Dedifferentiated amniotic fluid mesenchymal stem cell (primary cell): ENCODE data around the gene POMZP3.
A peak's percentile ranks its signal among the peaks of the same experiment; 100 is the strongest.
"Not testable (repeated sequence)": the region's sequence is repeated elsewhere in the genome, so short reads cannot be mapped to it uniquely, and the experiment has no call there.

ENCODE experiments used
- DNase-seq: peaks from one replicate; pipeline ENCODE4 v3.0.0-alpha.2; 2016; ENCODE audit errors: extremely low spot score

Gene POMZP3

GRCh38 chr7:76588586-76588985 is 38.5 kb downstream of the POMZP3 start:
- not testable (repeated sequence) for DNase-seq

- DNase-seq = not testable (repeated sequence)
Observed at GRCh38 chr7:76586585-76587315, 40.3 kb downstream of the POMZP3 start.

GRCh38 chr7:76583636-76584281 is 43.3 kb downstream of the POMZP3 start:
- DNase-seq = peak; percentile 20

- peak; percentile 83 for DNase-seq
Observed at GRCh38 chr7:76582848-76583631, 44.0 kb downstream of the POMZP3 start.

GRCh38 chr7:76575919-76576655 is 51.0 kb downstream of the POMZP3 start:
- DNase-seq = not testable (repeated sequence)

- DNase-seq = not testable (repeated sequence)
Observed at GRCh38 chr7:76575431-76575830, 51.6 kb downstream of the POMZP3 start.

GRCh38 chr7:76572296-76572695 is 54.8 kb downstream of the POMZP3 start:
- DNase-seq = not testable (repeated sequence)

DNA sequence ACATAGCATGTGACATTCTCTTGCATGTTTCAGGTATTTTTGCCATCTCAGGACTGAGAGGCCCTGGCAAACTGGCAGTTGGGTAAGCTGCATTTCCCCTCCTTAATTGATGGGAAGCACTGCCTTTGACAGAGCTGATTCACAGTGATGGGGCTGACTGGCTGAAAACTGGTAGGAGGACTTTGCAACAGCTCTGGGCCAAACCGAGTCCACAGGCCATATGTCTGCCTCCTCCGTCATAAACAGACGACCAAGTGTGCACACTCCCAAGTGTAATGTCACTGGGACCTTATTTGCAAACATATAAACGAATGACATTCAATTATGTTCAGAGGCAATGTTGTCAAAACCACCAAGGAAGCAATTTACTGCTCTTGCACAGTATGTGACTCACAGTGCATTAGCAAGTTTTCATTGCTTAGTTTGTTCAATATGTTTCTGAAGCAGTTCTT is 56.7 kb downstream of the POMZP3 start:
- DNase-seq = peak; percentile 14

- peak; percentile 65 for DNase-seq
Observed at GRCh38 chr7:76568742-76569141, 58.3 kb downstream of the POMZP3 start.

GRCh38 chr7:76567753-76568152 is 59.3 kb downstream of the POMZP3 start:
- DNase-seq = not testable (repeated sequence)

DNA sequence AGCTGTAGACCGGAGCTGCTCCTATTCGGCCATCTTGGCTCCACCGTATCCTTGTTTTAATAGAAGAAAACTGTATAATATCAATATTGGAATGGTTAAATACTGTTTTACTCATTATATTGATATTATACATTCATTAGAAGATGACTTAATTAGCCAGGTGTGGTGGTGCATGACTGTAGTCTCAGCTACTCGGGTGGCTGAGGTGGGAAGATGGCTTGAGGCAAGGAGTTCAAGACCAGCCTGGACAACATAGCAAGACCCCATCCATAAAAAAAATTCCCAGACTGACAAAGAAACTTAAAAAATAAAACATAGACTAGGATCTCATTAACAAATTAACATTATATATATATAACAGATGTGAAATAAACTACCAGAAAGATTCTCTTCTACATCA is 59.8 kb downstream of the POMZP3 start:
- DNase-seq = not testable (repeated sequence)

- DNase-seq = not testable (repeated sequence)
Observed at GRCh38 chr7:76565001-76565400, 62.1 kb downstream of the POMZP3 start.

DNA sequence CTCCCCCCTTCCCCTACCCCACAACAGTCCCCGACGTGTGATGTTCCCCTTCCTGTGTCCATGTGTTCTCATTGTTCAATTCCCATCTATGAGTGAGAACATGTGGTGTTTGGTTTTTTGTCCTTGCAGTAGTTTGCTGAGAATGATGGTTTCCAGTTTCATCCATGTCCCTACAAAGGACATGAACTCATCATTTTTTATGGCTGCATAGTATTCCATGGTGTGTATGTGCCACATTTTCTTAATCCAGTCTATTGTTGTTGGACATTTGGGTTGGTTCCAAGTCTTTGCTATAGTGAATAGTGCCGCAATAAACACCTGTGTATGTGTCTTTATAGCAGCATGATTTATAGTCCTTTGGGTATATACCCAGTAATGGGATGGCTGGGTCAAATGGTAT is 65.7 kb downstream of the POMZP3 start:
- not testable (repeated sequence) for DNase-seq

- not testable (repeated sequence) for DNase-seq
Observed at GRCh38 chr7:76560157-76560556, 66.9 kb downstream of the POMZP3 start.
